Choroid plexus epithelial cell (primary cell): Measurements from ENCODE around the gene INTS14.

Source experiments
- DNase-seq: peaks from one replicate; pipeline ENCODE4 v3.0.0-alpha.2; 2010; ENCODE audit warnings: low read depth
- H3K4me3 ChIP-seq: 2 replicates; pipeline ENCODE4 v1.5.1; 2011; ENCODE audit warnings: low read depth, mild to moderate bottlenecking, control low read depth, low read length, moderate library complexity
- CTCF ChIP-seq: conservative IDR thresholded peaks from 2 replicates; pipeline ENCODE4 v1.5.1; 2011; ENCODE audit warnings: low read depth, mild to moderate bottlenecking, control low read depth, inconsistent platforms, low read length, moderate library complexity

The INTS14 gene

GRCh38 chr15:65603134-65603533, 7.8 kb downstream of the INTS14 start:
- DNase-seq: no peak
- no peak overlapping the region for H3K4me3 ChIP-seq
- TF ChIP-seq CTCF: no peak

- TF ChIP-seq CTCF: no peak
- no peak for DNase-seq
- no peak overlapping the region for H3K4me3 ChIP-seq
These were observed 11.3 kb downstream of the INTS14 start for GRCh38 chr15:65599677-65600076.

GRCh38 chr15:65598468-65598867, 12.5 kb downstream of the INTS14 start:
- no peak overlapping the region for H3K4me3 ChIP-seq
- TF ChIP-seq CTCF: no peak
- DNase-seq: no peak

- DNase-seq: peak; percentile 25
- TF ChIP-seq CTCF: peak; percentile 45
- no peak overlapping the region for H3K4me3 ChIP-seq
These were observed 15.0 kb downstream of the INTS14 start for GRCh38 chr15:65595960-65596359.

GRCh38 chr15:65587094-65587493, 23.8 kb downstream of the INTS14 start:
- no peak overlapping the region for H3K4me3 ChIP-seq
- no peak for TF ChIP-seq CTCF
- DNase-seq: no peak

- TF ChIP-seq CTCF: no peak
- H3K4me3 ChIP-seq: no peak overlapping the region
- no peak for DNase-seq
These were observed 26.7 kb downstream of the INTS14 start for GRCh38 chr15:65584241-65584640.

- peak; percentile 86 for DNase-seq
- TF ChIP-seq CTCF: no peak
- no peak overlapping the region for H3K4me3 ChIP-seq
These were observed 27.2 kb downstream of the INTS14 start for GRCh38 chr15:65583701-65584100.
